Esophagus muscularis mucosa (tissue), 4 donors: ENCODE data around the gene PROK1. TPM values are rescaled to one million over a fixed set of nuclear protein-coding genes. Genes with fewer than 3 reads are reported as not detected.

Experiments
- DNase-seq: peaks from one replicate; pipeline ENCODE4 v3.0.0-alpha.2; 2017; ENCODE audit errors: extremely low spot score
- H3K27ac ChIP-seq, 4 donors: fragments of 200-600 bp; sonication (generic); replicated peaks in 1 of 4; 1 replicate in 3 of 4; 2 replicates in 1 of 4; pipeline ENCODE4 v1.5.1; 2016 to 2019; ENCODE audit warnings: mild to moderate bottlenecking in 1 of 4
- H3K27me3 ChIP-seq, 4 donors: fragments of 200-600 bp; sonication (generic); one replicate each; pipeline versions ENCODE4 v1.5.1 to v1.6.0; 2016 to 2019
- H3K36me3 ChIP-seq, 4 donors: fragments of 200-600 bp; sonication (generic); one replicate each; pipeline ENCODE4 v1.5.1; 2016 to 2019
- H3K4me1 ChIP-seq, 4 donors: fragments of 200-600 bp; sonication (generic); one replicate each; pipeline ENCODE4 v1.5.1; 2016 to 2019
- H3K4me3 ChIP-seq, 4 donors: fragments of 200-600 bp; sonication (generic); 1 replicate in 2 of 4; 2 replicates in 2 of 4; pipeline ENCODE4 v1.5.1; 2016 to 2019; ENCODE audit warnings: mild to moderate bottlenecking in 4 of 4, moderate library complexity in 1 of 4
- H3K9me3 ChIP-seq, 4 donors: fragments of 200-600 bp; sonication (generic); 1 replicate in 3 of 4; 2 replicates in 1 of 4; pipeline ENCODE4 v1.5.1; 2016 to 2019
- EP300 ChIP-seq: sonication (generic); formaldehyde crosslinking; IDR thresholded peaks from one replicate; pipeline ENCODE4 v1.6.1; 2017; ENCODE audit warnings: antibody characterized with exemption
- POLR2A ChIP-seq: fragments of 450-650 bp; IDR thresholded peaks from one replicate; pipeline ENCODE4 v1.6.1; 2017; ENCODE audit warnings: antibody characterized with exemption, moderate library complexity, mild to moderate bottlenecking, low read depth
- POLR2AphosphoS5 ChIP-seq, 2 donors: sonication (generic); formaldehyde crosslinking; IDR thresholded peaks; one replicate each; pipeline ENCODE4 v1.6.1; 2017; ENCODE audit warnings: antibody characterized with exemption in 2 of 2
- WGBS: methylation state at CpG from one replicate; pipeline ENCODE4 v1.1.5; 2018; 5-methylcytosine and 5-hydroxymethylcytosine counted together
- intact Hi-C: fragments of 100-400 bp; cut with DNase I; formaldehyde crosslinking; loops from one replicate; pipeline ENCODE4 v1.15.1; 2023
- total RNA-seq, 4 donors: library from RNA; depleted of rRNA; stranded (reverse); fragments of >200 nt; gene quantifications; one replicate each; pipeline versions ENCODE4 v1.1.0 to v1.2.1, GENCODE V29; 2016
- TF ChIP-seq, protein P1 (sequence below), 3 experiments: fragments of 200-600 bp in 2 of 3; fragments of 450-650 bp in 1 of 3; sonication (generic) in 2 of 3; IDR thresholded peaks; one replicate each; pipeline ENCODE4 v1.5.1; 2017 to 2019; ENCODE audit warnings: antibody characterized with exemption in 3 of 3, mild to moderate bottlenecking in 2 of 3, moderate library complexity in 1 of 3

The PROK1 gene
- total RNA-seq, 4 donors from 2014 or later = not detected

DNA sequence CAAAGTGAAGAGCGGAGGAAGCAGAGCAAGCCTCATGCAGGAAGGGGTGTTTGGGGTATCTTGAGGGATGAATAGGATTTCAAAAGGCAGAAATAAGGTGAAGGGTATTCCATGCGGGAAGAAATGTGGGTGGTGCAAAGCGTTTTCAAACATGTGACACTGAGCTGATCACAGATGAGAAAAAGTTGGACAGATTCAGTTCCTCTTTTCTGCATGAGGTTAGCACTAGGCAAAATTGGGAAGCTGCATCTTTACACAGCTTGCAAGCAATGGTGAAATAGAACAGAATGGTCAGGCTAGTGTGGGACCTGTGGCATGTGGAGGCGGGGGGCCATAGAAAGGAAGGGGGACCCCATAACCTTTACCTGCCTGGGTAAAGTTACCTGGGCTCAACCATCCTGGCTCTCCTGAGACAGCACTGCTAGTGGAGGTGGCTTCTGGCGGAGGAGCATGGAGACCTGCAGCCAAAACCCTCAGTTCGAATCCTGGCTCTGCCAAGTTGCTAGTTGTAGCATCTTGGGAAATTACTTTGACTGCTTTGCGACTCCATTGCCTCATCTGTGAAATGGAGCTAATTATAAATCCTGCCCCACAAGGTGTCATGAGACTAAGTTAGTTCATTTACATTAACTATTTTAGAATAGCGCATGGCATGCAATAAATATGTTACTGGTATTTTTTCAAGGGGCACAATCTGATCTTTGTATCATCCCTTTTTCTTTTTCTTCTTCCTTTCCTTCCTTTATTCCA, 51.6 kb downstream of the PROK1 start:
- 79% methylated on average over 8 of the region's 8 CpGs for WGBS
- no peak for TF ChIP-seq POLR2A
- TF ChIP-seq, protein P1, sequence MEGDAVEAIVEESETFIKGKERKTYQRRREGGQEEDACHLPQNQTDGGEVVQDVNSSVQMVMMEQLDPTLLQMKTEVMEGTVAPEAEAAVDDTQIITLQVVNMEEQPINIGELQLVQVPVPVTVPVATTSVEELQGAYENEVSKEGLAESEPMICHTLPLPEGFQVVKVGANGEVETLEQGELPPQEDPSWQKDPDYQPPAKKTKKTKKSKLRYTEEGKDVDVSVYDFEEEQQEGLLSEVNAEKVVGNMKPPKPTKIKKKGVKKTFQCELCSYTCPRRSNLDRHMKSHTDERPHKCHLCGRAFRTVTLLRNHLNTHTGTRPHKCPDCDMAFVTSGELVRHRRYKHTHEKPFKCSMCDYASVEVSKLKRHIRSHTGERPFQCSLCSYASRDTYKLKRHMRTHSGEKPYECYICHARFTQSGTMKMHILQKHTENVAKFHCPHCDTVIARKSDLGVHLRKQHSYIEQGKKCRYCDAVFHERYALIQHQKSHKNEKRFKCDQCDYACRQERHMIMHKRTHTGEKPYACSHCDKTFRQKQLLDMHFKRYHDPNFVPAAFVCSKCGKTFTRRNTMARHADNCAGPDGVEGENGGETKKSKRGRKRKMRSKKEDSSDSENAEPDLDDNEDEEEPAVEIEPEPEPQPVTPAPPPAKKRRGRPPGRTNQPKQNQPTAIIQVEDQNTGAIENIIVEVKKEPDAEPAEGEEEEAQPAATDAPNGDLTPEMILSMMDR (IDR thresholded peaks at IDR 0.05) = no peak
- no peak for TF ChIP-seq EP300
- no peak for TF ChIP-seq POLR2AphosphoS5 (IDR thresholded peaks at IDR 0.05)
- H3K9me3 ChIP-seq = no peaks in the 10 kb centered on the region
- no peak overlapping the region for H3K27ac ChIP-seq
- intact Hi-C loops = no loop called here
- H3K27me3 ChIP-seq = peaks cover 0 to 12% (median 0%) of the 10 kb centered on the region in 4 donors
- no peak for DNase-seq
- no peak overlapping the region for H3K4me3 ChIP-seq
- H3K4me1 ChIP-seq = no peaks in the 10 kb centered on the region
- H3K36me3 ChIP-seq = no peaks in the 10 kb centered on the region

DNA sequence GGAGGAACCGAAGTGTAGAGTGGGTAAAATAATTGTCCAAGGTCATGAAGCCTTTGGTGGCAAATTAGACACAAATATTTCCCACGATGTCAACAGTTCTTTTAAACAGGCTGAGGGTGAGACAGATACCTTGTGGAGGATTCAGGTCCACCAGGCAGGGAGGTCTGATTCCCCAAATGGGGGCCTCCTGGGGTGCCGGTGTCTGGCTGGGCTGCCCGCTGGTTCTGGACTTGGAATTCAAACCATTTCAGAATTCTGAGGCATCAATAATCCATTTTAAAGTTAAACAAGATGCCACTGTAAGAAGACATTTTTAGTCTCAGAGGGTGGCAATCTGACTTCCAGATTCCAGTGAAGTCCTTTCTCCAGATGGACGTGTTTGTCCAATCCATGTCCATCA, 52.5 kb downstream of the PROK1 start:
- 83% methylated on average over 5 of the region's 5 CpGs for WGBS
- Histone ChIP-seq H3K4me3 (no peak overlapping the region), H3K27ac (no peak overlapping the region), H3K36me3 (no peaks in the 10 kb centered on the region), H3K27me3 (peaks cover 0 to 11% (median 0%) of the 10 kb centered on the region in 4 donors), H3K4me1 (peaks cover 0 to 7% (median 0%) of the 10 kb centered on the region in 4 donors), H3K9me3 (no peaks in the 10 kb centered on the region)
- DNase-seq = no peak
- intact Hi-C loops = no loop called here
- TF ChIP-seq POLR2A (no peak), EP300 (no peak), POLR2AphosphoS5 (IDR thresholded peaks at IDR 0.05) (no peak)
- TF ChIP-seq, protein P1 (IDR thresholded peaks at IDR 0.05) = no peak

DNA sequence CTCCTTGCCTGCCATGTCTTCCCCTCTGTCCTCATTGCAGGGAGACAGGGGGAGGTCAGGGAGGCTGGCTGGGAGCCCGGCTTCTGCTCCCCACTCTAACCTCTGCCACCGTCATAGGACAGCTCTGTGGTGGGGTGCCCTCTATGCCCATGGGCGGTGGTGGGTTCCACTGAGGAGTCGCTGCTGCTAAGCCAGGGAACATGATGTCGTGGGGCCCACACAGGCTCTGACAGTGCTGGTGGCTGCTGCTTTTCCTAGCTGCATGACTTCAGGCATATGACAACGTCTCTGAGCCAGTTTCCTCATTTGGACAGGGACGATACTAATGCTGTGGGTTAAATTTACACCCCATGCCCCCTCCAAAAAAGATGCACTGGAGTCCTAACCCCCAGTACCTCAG, 53.3 kb downstream of the PROK1 start:
- Histone ChIP-seq H3K4me1 (peaks cover 0 to 7% (median 0%) of the 10 kb centered on the region in 4 donors), H3K4me3 (no peak overlapping the region), H3K27me3 (peaks cover 0 to 11% (median 0%) of the 10 kb centered on the region in 4 donors), H3K9me3 (no peaks in the 10 kb centered on the region), H3K27ac (no peak overlapping the region), H3K36me3 (no peaks in the 10 kb centered on the region)
- intact Hi-C loops = no loop called here
- TF ChIP-seq EP300 (no peak), POLR2AphosphoS5 (IDR thresholded peaks at IDR 0.05) (no peak), POLR2A (no peak)
- TF ChIP-seq, protein P1 (IDR thresholded peaks at IDR 0.05) = no peak
- WGBS = 76% methylated on average over 7 of the region's 7 CpGs
- DNase-seq = no peak

DNA sequence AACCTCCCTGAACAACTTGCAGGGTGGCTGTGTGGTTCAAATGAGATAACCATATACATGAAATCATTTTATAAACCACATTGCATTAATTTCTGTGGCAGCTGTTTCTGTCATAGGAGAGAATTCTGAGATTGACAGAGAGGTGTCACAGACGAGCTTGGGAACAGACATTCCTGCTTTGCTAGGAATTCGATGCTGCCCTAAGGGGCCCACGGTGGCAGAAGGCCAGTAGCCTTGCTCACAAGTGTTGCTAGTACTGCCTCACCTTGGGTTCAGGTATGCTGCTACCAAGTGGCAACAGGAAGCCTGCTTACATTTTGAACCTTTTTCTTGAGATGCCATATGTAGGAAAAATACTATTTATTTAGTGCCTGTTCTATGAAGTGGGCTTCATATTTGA, 54.6 kb downstream of the PROK1 start:
- H3K9me3 ChIP-seq = no peaks in the 10 kb centered on the region
- no peak overlapping the region for H3K4me3 ChIP-seq

More for the DNA sequence above, 54.6 kb downstream of the PROK1 start:
- Histone ChIP-seq H3K27me3 (peaks cover 0 to 9% (median 0%) of the 10 kb centered on the region in 4 donors), H3K36me3 (no peaks in the 10 kb centered on the region), H3K27ac (no peak overlapping the region), H3K4me1 (peaks cover 0 to 7% (median 0%) of the 10 kb centered on the region in 4 donors)
- TF ChIP-seq POLR2AphosphoS5 (IDR thresholded peaks at IDR 0.05) (no peak), EP300 (no peak), POLR2A (no peak)
- TF ChIP-seq, protein P1 (IDR thresholded peaks at IDR 0.05) = no peak
- intact Hi-C loops = no loop called here
- WGBS = 43% methylated on average over 3 of the region's 3 CpGs
- no peak for DNase-seq
